HEK293T (cell line): ENCODE results near the gene OVCA2.

Experiments used
- FOXK2 ChIP-seq: fragments of 450-650 bp; IDR thresholded peaks from 2 replicates; pipeline ENCODE4 v1.6.1; 2016; ENCODE audit warnings: mild to moderate bottlenecking
- FOXM1 ChIP-seq: fragments of 450-650 bp; IDR thresholded peaks from 2 replicates; pipeline ENCODE4 v1.6.1; 2017; ENCODE audit warnings: mild to moderate bottlenecking, borderline replicate concordance
- L3MBTL2 ChIP-seq: fragments of 450-650 bp; conservative IDR thresholded peaks from 2 replicates; pipeline ENCODE4 v1.6.1; 2016; ENCODE audit warnings: mild to moderate bottlenecking

GRCh38 chr17:2034806-2035540 is 6.8 kb upstream of the OVCA2 start:
- no peak for TF ChIP-seq L3MBTL2
- no peak for TF ChIP-seq FOXM1
- TF ChIP-seq FOXK2 = no peak
